GM21381 (cell line): ENCODE measurements around the gene REX1BD.
"Not testable (repeated sequence)": the region's sequence is repeated elsewhere in the genome, so short reads cannot be mapped to it uniquely, and the experiment has no call there.

ENCODE experiments used
- ATAC-seq: cut with Tn5 transposase; IDR thresholded peaks from one replicate; pipeline ENCODE4 v1.9.1; 2021; ENCODE audit warnings: mild to moderate bottlenecking, moderate library complexity; ENCODE audit not compliant: unreplicated experiment

Gene REX1BD

GRCh38 chr19:18588611-18589379 is at the start of gene REX1BD:
Gene REX1BD (plus strand): TSS chr19:18588798. CDS start chr19:18588802, 4 bp downstream.
- ATAC-seq, result peak; percentile 78

- ATAC-seq, result no peak
These were observed 49.2 kb upstream of the REX1BD start for GRCh38 chr19:18539372-18539771.

- ATAC-seq, result not testable (repeated sequence)
These were observed 48.4 kb upstream of the REX1BD start for GRCh38 chr19:18540200-18540599.

- ATAC-seq, result no peak
These were observed 47.2 kb upstream of the REX1BD start for GRCh38 chr19:18541258-18541991.

GRCh38 chr19:18541992-18542940 is 46.3 kb upstream of the REX1BD start:
- ATAC-seq, result no peak

- peak; percentile 88 for ATAC-seq
These were observed 45.4 kb upstream of the REX1BD start, which contains the start of gene FKBP8 for GRCh38 chr19:18542941-18543813. Gene FKBP8 (minus strand): TSS chr19:18543573. CDS start chr19:18541970, 1,603 bp downstream.

- peak; percentile 56 for ATAC-seq
These were observed 44.7 kb upstream of the REX1BD start for GRCh38 chr19:18543814-18544475.

- ATAC-seq, result no peak
These were observed 37.0 kb upstream of the REX1BD start for GRCh38 chr19:18551631-18552030.

GRCh38 chr19:18557411-18558201 is 31.0 kb upstream of the REX1BD start, which contains the start of gene KXD1:
Gene KXD1 (plus strand): TSS chr19:18557870. CDS start chr19:18562057, 4,187 bp downstream.
- ATAC-seq, result peak; percentile 95

GRCh38 chr19:18558202-18558555 is 30.4 kb upstream of the REX1BD start:
- ATAC-seq, result no peak

GRCh38 chr19:18558604-18559003 is 30.0 kb upstream of the REX1BD start:
- no peak for ATAC-seq

- ATAC-seq, result no peak
These were observed 28.9 kb upstream of the REX1BD start for GRCh38 chr19:18559685-18560084.

GRCh38 chr19:18562086-18562485 is 26.5 kb upstream of the REX1BD start:
- ATAC-seq, result no peak

GRCh38 chr19:18566953-18567352 is 21.6 kb upstream of the REX1BD start:
- no peak for ATAC-seq

- ATAC-seq, result no peak
These were observed 20.2 kb upstream of the REX1BD start for GRCh38 chr19:18568367-18568766.

- peak; percentile 87 for ATAC-seq
These were observed 16.8 kb upstream of the REX1BD start, which contains the start of gene UBA52 for GRCh38 chr19:18571564-18572344. Gene UBA52 (plus strand): TSS chr19:18571857. CDS start chr19:18573301, 1,444 bp downstream.

GRCh38 chr19:18574691-18575291 is 13.8 kb upstream of the REX1BD start:
- no peak for ATAC-seq
